PC-3 (cell line): ENCODE results near the gene FNBP1L.

ENCODE experiments used
- CTCF ChIP-seq: fragments of 300-600 bp; sonication (generic); conservative IDR thresholded peaks from 2 replicates; pipeline ENCODE4 v1.5.1; 2017; ENCODE audit warnings: antibody characterized with exemption, low read depth, mild to moderate bottlenecking, low read length
- EZH2 ChIP-seq: fragments of 300-600 bp; sonication (generic); IDR thresholded peaks from one replicate; pipeline ENCODE4 v1.6.1; 2017; ENCODE audit warnings: antibody characterized with exemption, mild to moderate bottlenecking, low read length; ENCODE audit not compliant: unreplicated experiment
- EZH2phosphoT487 ChIP-seq: fragments of 300-600 bp; sonication (generic); IDR thresholded peaks from 2 replicates; pipeline ENCODE4 v1.6.1; 2018; ENCODE audit warnings: mild to moderate bottlenecking, antibody characterized with exemption, low read length, borderline replicate concordance

GRCh38 chr1:93474321-93474720 is 26.4 kb downstream of the FNBP1L start:
- TF ChIP-seq CTCF (no peak), EZH2 (no peak), EZH2phosphoT487 (no peak)
